ENCODE measurements around the gene INTS2. TPM values are rescaled to one million over a fixed set of nuclear protein-coding genes. Genes with fewer than 3 reads are reported as not detected.

The INTS2 gene
- total RNA-seq, 3 donors from 2014 or later = 9.2 to 12.0 (median 11.7) TPM

GRCh38 chr17:61869138-61869537, 58.6 kb downstream of the INTS2 start:
- ATAC-seq (no peak), DNase-seq (no peak)
- peaks cover 2% of the 10 kb centered on the region for H3K4me1 ChIP-seq (ENCODE audit: low read depth)
- no peak for TF ChIP-seq CTCF (IDR thresholded peaks at IDR 0.05)
- H3K4me3 ChIP-seq = no peak overlapping the region
- intact Hi-C loops (cut with DNase I, micrococcal nuclease) = no loop called here
- H3K36me3 ChIP-seq (ENCODE audit: low read depth) = no peaks in the 10 kb centered on the region
- H3K9me3 ChIP-seq = no peaks in the 10 kb centered on the region

GRCh38 chr17:61868074-61868473, 59.7 kb downstream of the INTS2 start:
- intact Hi-C loops (cut with DNase I, micrococcal nuclease) = no loop called here
- no peak for ATAC-seq
- peaks cover 5% of the 10 kb centered on the region for H3K4me1 ChIP-seq (ENCODE audit: low read depth)
- no peak for DNase-seq
- H3K9me3 ChIP-seq = no peaks in the 10 kb centered on the region
- H3K4me3 ChIP-seq = no peak overlapping the region
- no peaks in the 10 kb centered on the region for H3K36me3 ChIP-seq (ENCODE audit: low read depth)
- no peak for TF ChIP-seq CTCF (IDR thresholded peaks at IDR 0.05)

- no peak for ATAC-seq
- Histone ChIP-seq H3K4me1 (ENCODE audit: low read depth) (peaks cover 5% of the 10 kb centered on the region), H3K9me3 (no peaks in the 10 kb centered on the region), H3K4me3 (no peak overlapping the region), H3K36me3 (ENCODE audit: low read depth) (no peaks in the 10 kb centered on the region)
- no peak for TF ChIP-seq CTCF (IDR thresholded peaks at IDR 0.05)
- intact Hi-C loops (cut with DNase I, micrococcal nuclease) = no loop called here
- DNase-seq = no peak
Measured at GRCh38 chr17:61867033-61867432, 60.7 kb downstream of the INTS2 start.

GRCh38 chr17:61863801-61864126, 64.0 kb downstream of the INTS2 start:
- H3K4me1 ChIP-seq (ENCODE audit: low read depth) = peaks cover 5% of the 10 kb centered on the region
- peak overlapping the region; percentile 52 for H3K4me3 ChIP-seq
- no peaks in the 10 kb centered on the region for H3K9me3 ChIP-seq
- no peaks in the 10 kb centered on the region for H3K36me3 ChIP-seq (ENCODE audit: low read depth)
- ATAC-seq = peak; percentile 30
- DNase-seq = no peak
- intact Hi-C loops (cut with DNase I, micrococcal nuclease) = no loop called here
- no peak for TF ChIP-seq CTCF (IDR thresholded peaks at IDR 0.05)

GRCh38 chr17:61862975-61863800, 64.6 kb downstream of the INTS2 start, which contains the start of gene BRIP1:
TSS of gene BRIP1 (minus strand) at chr17:61863528. CDS start at chr17:61861539, 1,989 bp downstream.
- TF ChIP-seq CTCF (IDR thresholded peaks at IDR 0.05) = no peak
- peak; percentile 99 for ATAC-seq
- intact Hi-C loops (cut with DNase I, micrococcal nuclease) = no loop called here
- DNase-seq = peak; percentile 91 to 94 (median 92)
- Histone ChIP-seq H3K4me1 (ENCODE audit: low read depth) (peaks cover 5% of the 10 kb centered on the region), H3K9me3 (no peaks in the 10 kb centered on the region), H3K36me3 (ENCODE audit: low read depth) (no peaks in the 10 kb centered on the region), H3K4me3 (peak within 1 kb of the TSS; percentile 52)
